ENCODE measurements around the gene CHRNG.

- TF ChIP-seq CTCF (IDR thresholded peaks at IDR 0.05; ENCODE audit: low read depth, low read length) (no peak), EZH2phosphoT487 (IDR thresholded peaks at IDR 0.05; ENCODE audit: low read depth) (no peak)
These were observed 23.9 kb upstream of the CHRNG start for GRCh38 chr2:232515639-232516038.

Measured in OCI-LY3 (cell line).